NCI-H748 (cell line): ENCODE results near the gene SLC26A2.
"Not testable (repeated sequence)": the region's sequence is repeated elsewhere in the genome, so short reads cannot be mapped to it uniquely, and the experiment has no call there.

ENCODE experiments used
- DNase-seq: peaks from one replicate; lab custom pipeline; 2025; ENCODE audit not compliant: unreplicated experiment; lab: John Stamatoyannopoulos, UW

SLC26A2 gene

GRCh38 chr5:150000990-150001659 is 40.6 kb downstream of the SLC26A2 start:
- peak; percentile 52 for DNase-seq

- DNase-seq = peak; percentile 75
These were observed 41.3 kb downstream of the SLC26A2 start for GRCh38 chr5:150001660-150002486.

GRCh38 chr5:150006318-150006717 is 45.8 kb downstream of the SLC26A2 start:
- DNase-seq = no peak

GRCh38 chr5:150007050-150007449 is 46.5 kb downstream of the SLC26A2 start:
- no peak for DNase-seq

GRCh38 chr5:150009671-150010387 is 49.3 kb downstream of the SLC26A2 start:
- DNase-seq = no peak

GRCh38 chr5:150013931-150014330 is 53.4 kb downstream of the SLC26A2 start:
- DNase-seq = no peak

- DNase-seq = no peak
These were observed 53.9 kb downstream of the SLC26A2 start for GRCh38 chr5:150014456-150014855.

GRCh38 chr5:150015415-150015814 is 54.9 kb downstream of the SLC26A2 start:
- no peak for DNase-seq

- no peak for DNase-seq
These were observed 56.0 kb downstream of the SLC26A2 start for GRCh38 chr5:150016537-150016936.

- DNase-seq = no peak
These were observed 56.9 kb downstream of the SLC26A2 start for GRCh38 chr5:150017226-150018005.

- DNase-seq = no peak
These were observed 59.7 kb downstream of the SLC26A2 start for GRCh38 chr5:150020249-150020648.

- DNase-seq = no peak
These were observed 61.1 kb downstream of the SLC26A2 start for GRCh38 chr5:150021491-150022157.

GRCh38 chr5:150022158-150022531 is 61.6 kb downstream of the SLC26A2 start:
- DNase-seq = no peak

- DNase-seq = no peak
These were observed 62.1 kb downstream of the SLC26A2 start for GRCh38 chr5:150022681-150023080.

- DNase-seq = no peak
These were observed 62.6 kb downstream of the SLC26A2 start for GRCh38 chr5:150023136-150023535.

- no peak for DNase-seq
These were observed 63.9 kb downstream of the SLC26A2 start for GRCh38 chr5:150024346-150024984.

GRCh38 chr5:150026682-150027172 is 66.2 kb downstream of the SLC26A2 start:
- no peak for DNase-seq

- DNase-seq = not testable (repeated sequence)
These were observed 67.5 kb downstream of the SLC26A2 start for GRCh38 chr5:150028047-150028446.

GRCh38 chr5:150033334-150033733 is 72.8 kb downstream of the SLC26A2 start:
- no peak for DNase-seq

GRCh38 chr5:150034662-150035061 is 74.1 kb downstream of the SLC26A2 start:
- DNase-seq = no peak
